HCT116 (cell line): Measurements from ENCODE around the gene NR2C2. TPM values are rescaled to one million over a fixed set of nuclear protein-coding genes. Genes with fewer than 3 reads are reported as not detected.

Experiments used
- ATAC-seq: fragments of 200-7000 bp; cut with Tn5 transposase; 2 replicates; pipeline ENCODE4 v1.9.1; 2020; ENCODE audit warnings: mild to moderate bottlenecking, moderate library complexity
- BruUV-seq: library from RNA; stranded (reverse); fragments of 400-500 nt; replicated peaks from 2 replicates; lab custom pipeline; 2021; lab: Mats Ljungman, UMichigan
- CTCF ChIA-PET: fragments of 300-600 bp; sonication (Branson Sonifier 250); formaldehyde crosslinking; loops from one replicate; lab custom pipeline; 2021; ENCODE audit warnings: antibody characterized with exemption; lab: Charles Lee
- POLR2A ChIA-PET: fragments of 300-600, 350-600 bp; sonication (Branson Sonifier 250); formaldehyde crosslinking; loops from one replicate; lab custom pipeline; 2021; ENCODE audit warnings: antibody characterized with exemption; lab: Charles Lee
- RAD21 ChIA-PET, 2 experiments: fragments of 300-600 bp; sonication (Branson Sonifier 250); formaldehyde crosslinking; loops; one replicate each; lab custom pipeline; 2023; ENCODE audit warnings: low total read pairs in 2 of 2; ENCODE audit not compliant: uncharacterized antibody in 2 of 2, unreplicated experiment in 2 of 2, low non-redundant PET in 1 of 2; lab: Charles Lee
- DNase-seq: peaks from one replicate; pipeline ENCODE4 v3.0.0-alpha.2; 2010; ENCODE audit warnings: low read depth, low spot score
- H2AFZ ChIP-seq: fragments of 200-600 bp; shearing (Covaris generic), sonication (generic); 2 replicates; pipeline ENCODE4 v1.6.1; 2017; ENCODE audit warnings: low read depth, mixed run types, mixed read lengths, antibody characterized with exemption, low read length; ENCODE audit not compliant: poor library complexity, severe bottlenecking
- H3K27ac ChIP-seq: 2 replicates; pipeline ENCODE4 v1.5.1; 2012; ENCODE audit warnings: low read depth, low read length
- H3K27me3 ChIP-seq: fragments of 200-600 bp; sonication (generic); 2 replicates; pipeline ENCODE4 v1.6.1; 2016; ENCODE audit warnings: mixed run types, low read length, mixed read lengths; ENCODE audit not compliant: insufficient read depth
- H3K36me3 ChIP-seq, 2 experiments: fragments of 200-500 bp in 1 of 2; fragments of 200-600 bp in 1 of 2; sonication (Bioruptor generic) in 1 of 2; sonication (generic) in 1 of 2; 2 replicates each; pipeline versions ENCODE4 v1.5.1 to v1.6.1; 2014 to 2016; ENCODE audit warnings: low read length in 2 of 2, inconsistent platforms in 1 of 2, mixed read lengths in 1 of 2, mixed run types in 1 of 2; ENCODE audit not compliant: insufficient read depth in 2 of 2, control insufficient read depth in 1 of 2
- H3K4me1 ChIP-seq, 2 experiments: fragments of 200-600 bp in 1 of 2; sonication (generic) in 1 of 2; 2 replicates each; pipeline versions ENCODE4 v1.5.1 to v1.6.1; 2012 to 2017; ENCODE audit warnings: low read length in 2 of 2, inconsistent platforms in 1 of 2, mild to moderate bottlenecking in 1 of 2, mixed read lengths in 1 of 2, mixed run types in 1 of 2, moderate library complexity in 1 of 2; ENCODE audit not compliant: insufficient read depth in 2 of 2, control insufficient read depth in 1 of 2
- H3K4me2 ChIP-seq: fragments of 200-600 bp; sonication (generic); 2 replicates; pipeline ENCODE4 v1.6.1; 2017; ENCODE audit warnings: mixed run types, low read length, mixed read lengths
- H3K4me3 ChIP-seq, 2 experiments: fragments of 200-600 bp in 1 of 2; sonication (generic) in 1 of 2; replicated peaks in 1 of 2; 2 replicates each; pipeline ENCODE4 v1.5.1; 2011 to 2016; ENCODE audit warnings: low read length in 2 of 2, control low read depth in 1 of 2, low read depth in 1 of 2, mild to moderate bottlenecking in 1 of 2, mixed read lengths in 1 of 2, mixed run types in 1 of 2
- H3K79me2 ChIP-seq: fragments of 200-600 bp; sonication (generic); 2 replicates; pipeline ENCODE4 v1.6.1; 2017; ENCODE audit warnings: mild to moderate bottlenecking, mixed run types, low read length, moderate library complexity, mixed read lengths; ENCODE audit not compliant: insufficient read depth
- H3K9ac ChIP-seq: fragments of 200-600 bp; sonication (generic); 2 replicates; pipeline ENCODE4 v1.6.1; 2016; ENCODE audit warnings: low read length, mixed read lengths
- H3K9me2 ChIP-seq: fragments of 200-600 bp; sonication (generic), shearing (Covaris generic); 2 replicates; pipeline ENCODE4 v1.6.1; 2017; ENCODE audit warnings: mixed run types, mild to moderate bottlenecking, moderate library complexity; ENCODE audit not compliant: insufficient read depth
- H3K9me3 ChIP-seq, 2 experiments: fragments of 200-500 bp in 1 of 2; fragments of 200-600 bp in 1 of 2; sonication (Bioruptor generic) in 1 of 2; sonication (generic) in 1 of 2; 2 replicates each; pipeline ENCODE4 v1.6.1; 2014 to 2017; ENCODE audit warnings: low read length in 2 of 2, mixed read lengths in 2 of 2, inconsistent platforms in 1 of 2, low read depth in 1 of 2, mild to moderate bottlenecking in 1 of 2, mixed run types in 1 of 2, moderate library complexity in 1 of 2; ENCODE audit not compliant: control insufficient read depth in 1 of 2, insufficient read depth in 1 of 2
- H4K20me1 ChIP-seq: fragments of 200-600 bp; sonication (generic), shearing (Covaris generic); 2 replicates; pipeline ENCODE4 v1.6.1; 2017; ENCODE audit warnings: mixed run types, mild to moderate bottlenecking, moderate library complexity; ENCODE audit not compliant: insufficient read depth
- ELF1 ChIP-seq: IDR thresholded peaks from 2 replicates; pipeline ENCODE4 v1.6.1; 2012; ENCODE audit warnings: low read depth, borderline replicate concordance
- EZH2 ChIP-seq: fragments of 200-600 bp; sonication (generic); IDR thresholded peaks from 2 replicates; pipeline ENCODE4 v1.6.1; 2017; ENCODE audit warnings: antibody characterized with exemption, mixed run types
- FOSL1 ChIP-seq: IDR thresholded peaks from 2 replicates; pipeline ENCODE4 v1.6.1; 2012; ENCODE audit warnings: low read depth
- POLR2A ChIP-seq: IDR thresholded peaks from 2 replicates; pipeline ENCODE4 v1.7.0; 2011; ENCODE audit warnings: borderline replicate concordance; ENCODE audit not compliant: insufficient read depth, insufficient read length; ENCODE audit errors: extremely low read depth
- intact Hi-C: fragments of 100-400 bp; cut with micrococcal nuclease; formaldehyde crosslinking; loops from 2 replicates; pipeline ENCODE4 v1.10.0; 2022
- total RNA-seq: library from RNA; stranded (reverse); gene quantifications from one replicate; pipeline ENCODE4 v1.2.1, GENCODE V29; 2021; ENCODE audit not compliant: unreplicated experiment

The NR2C2 gene
- total RNA-seq, 1 experiment from 2014 or later, result 45.0 TPM

GRCh38 chr3:15086263-15086662 lies 138.9 kb downstream of the NR2C2 start:
- RAD21 ChIA-PET, result no interaction called here
- no peak overlapping the region for H3K4me3 ChIP-seq
- no peaks in the 10 kb centered on the region for H3K4me1 ChIP-seq
- POLR2A ChIA-PET, result no interaction called here
- peaks cover 19 to 22% of the 10 kb centered on the region in 2 experiments; a peak in 3 of 4 replicates for H3K36me3 ChIP-seq
- no peaks in the 10 kb centered on the region for H3K9me2 ChIP-seq
- CTCF ChIA-PET, result no interaction called here
- BruUV-seq, result no TSS peak
- H3K9me3 ChIP-seq, result no peaks in the 10 kb centered on the region
- H2AFZ ChIP-seq, result no peak overlapping the region
- ATAC-seq, result no peak
- H3K27me3 ChIP-seq, result no peaks in the 10 kb centered on the region
- DNase-seq, result no peak
- no peak overlapping the region for H3K27ac ChIP-seq
- H3K79me2 ChIP-seq, result no peaks in the 10 kb centered on the region
- H3K9ac ChIP-seq, result no peak overlapping the region
- TF ChIP-seq FOSL1 (no peak), ELF1 (no peak), POLR2A (no peak)
- H3K4me2 ChIP-seq, result no peak overlapping the region
- intact Hi-C loops, result no loop called here
- H4K20me1 ChIP-seq, result no peaks in the 10 kb centered on the region

- H4K20me1 ChIP-seq, result no peaks in the 10 kb centered on the region
- H3K9me2 ChIP-seq, result no peaks in the 10 kb centered on the region
- no peaks in the 10 kb centered on the region for H3K79me2 ChIP-seq
- RAD21 ChIA-PET, result no interaction called here
- CTCF ChIA-PET, result no interaction called here
- no TSS peak for BruUV-seq
- no peak overlapping the region for H3K4me3 ChIP-seq
- no peaks in the 10 kb centered on the region for H3K27me3 ChIP-seq
- ATAC-seq (no peak), DNase-seq (no peak)
- H3K36me3 ChIP-seq, result peaks cover 18 to 19% of the 10 kb centered on the region in 2 experiments; a peak in 3 of 4 replicates
- POLR2A ChIA-PET, result no interaction called here
- no peaks in the 10 kb centered on the region for H3K4me1 ChIP-seq
- no peak overlapping the region for H3K9ac ChIP-seq
- H3K4me2 ChIP-seq, result no peak overlapping the region
- intact Hi-C loops, result no loop called here
- H3K27ac ChIP-seq, result no peak overlapping the region
- H2AFZ ChIP-seq, result no peak overlapping the region
- H3K9me3 ChIP-seq, result no peaks in the 10 kb centered on the region
- no peak for TF ChIP-seq EZH2
These were observed 139.3 kb downstream of the NR2C2 start for GRCh38 chr3:15086699-15087098.
